Measurements from ENCODE around the gene ECE2. TPM values are rescaled to one million over a fixed set of nuclear protein-coding genes. Genes with fewer than 3 reads are reported as not detected.
"Not testable (repeated sequence)": the region's sequence is repeated elsewhere in the genome, so short reads cannot be mapped to it uniquely, and the experiment has no call there.

ECE2 gene
- total RNA-seq, 1 donor from 2014 or later: 3.7 TPM

GRCh38 chr3:184333700-184334099 lies 57.9 kb downstream of the ECE2 start:
- DNase-seq (ENCODE audit: low spot score in 2 of 2): no peak
- no peak for FAIRE-seq

- DNase-seq (ENCODE audit: low spot score in 2 of 2) (no peak), FAIRE-seq (no peak)
These were observed 58.8 kb downstream of the ECE2 start for GRCh38 chr3:184334470-184335158.

GRCh38 chr3:184335291-184335660 lies 59.5 kb downstream of the ECE2 start:
- FAIRE-seq: no peak

GRCh38 chr3:184335661-184336546 lies 60.1 kb downstream of the ECE2 start:
- no peak for FAIRE-seq
- peak; percentile 91 to 94 for DNase-seq (ENCODE audit: low spot score in 2 of 2)

More at GRCh38 chr3:184335291-184335660, 59.5 kb downstream of the ECE2 start:
- DNase-seq (ENCODE audit: low spot score in 2 of 2): no peak

- FAIRE-seq: no peak
- DNase-seq (ENCODE audit: low spot score in 2 of 2): peak; percentile 61 to 79
These were observed 61.0 kb downstream of the ECE2 start for GRCh38 chr3:184336547-184337398.

GRCh38 chr3:184337399-184337714 lies 61.5 kb downstream of the ECE2 start, which contains the start of gene FAM131A:
Gene FAM131A, plus strand, starts transcription at chr3:184337600. Its CDS starts 31 bp downstream, at chr3:184337631.
- FAIRE-seq: no peak
- DNase-seq (ENCODE audit: low spot score in 2 of 2): peak in 1 of 2 donors; percentile 67

- DNase-seq (ENCODE audit: low spot score in 2 of 2) (no peak), FAIRE-seq (no peak)
These were observed 62.2 kb downstream of the ECE2 start for GRCh38 chr3:184337981-184338380.

GRCh38 chr3:184338511-184338945 lies 62.7 kb downstream of the ECE2 start:
- FAIRE-seq: no peak

GRCh38 chr3:184339001-184339400 lies 63.2 kb downstream of the ECE2 start:
- no peak for FAIRE-seq

More at GRCh38 chr3:184338511-184338945, 62.7 kb downstream of the ECE2 start:
- peak; percentile 77 to 97 for DNase-seq (ENCODE audit: low spot score in 2 of 2)

GRCh38 chr3:184339451-184340135 lies 63.8 kb downstream of the ECE2 start:
- not testable (repeated sequence) for FAIRE-seq; DNase-seq (ENCODE audit: low spot score in 2 of 2)

More at GRCh38 chr3:184339001-184339400, 63.2 kb downstream of the ECE2 start:
- DNase-seq (ENCODE audit: low spot score in 2 of 2): no peak

GRCh38 chr3:184341925-184342324 lies 66.1 kb downstream of the ECE2 start:
- FAIRE-seq (no peak), DNase-seq (ENCODE audit: low spot score in 2 of 2) (no peak)

Small RNA genes within 50 kb of the gene (small RNA-seq; reads per million reads assigned to genes)
- 0.25 reads per million, percentile 5 among the genes with 10 or more reads in this experiment for gene MIR1224
- 451 reads per million, percentile 99 among the genes with 10 or more reads in this experiment for gene SNORD66

Other genes starting within 250 kb of the ECE2 start
- not detected for gene HTR3D, start 244.3 kb upstream of the ECE2 start, total RNA-seq
- not detected for gene HTR3C, start 223.0 kb upstream of the ECE2 start, total RNA-seq
- gene HTR3E, start 179.0 kb upstream of the ECE2 start, total RNA-seq: not detected
- gene EIF2B5, start 140.7 kb upstream of the ECE2 start, total RNA-seq: 42.8 TPM
- 34.6 TPM for gene DVL3, start 120.6 kb upstream of the ECE2 start, total RNA-seq
- gene AP2M1, start 101.2 kb upstream of the ECE2 start, total RNA-seq: 344 TPM
- 47.3 TPM for gene ABCF3, start 89.8 kb upstream of the ECE2 start, total RNA-seq
- 0.41 TPM for gene VWA5B2, start 46.4 kb upstream of the ECE2 start, total RNA-seq
- gene ALG3, start 27.1 kb upstream of the ECE2 start, total RNA-seq: 11.0 TPM
- gene EEF1AKMT4, start 26.4 kb upstream of the ECE2 start, total RNA-seq: 0.82 TPM
- gene CAMK2N2, start 14.5 kb upstream of the ECE2 start, total RNA-seq: 4.5 TPM
- gene PSMD2, start 23.2 kb downstream of the ECE2 start, total RNA-seq: 263 TPM
- 88.0 TPM for gene EIF4G1, start 38.6 kb downstream of the ECE2 start, total RNA-seq
- 60.7 TPM for gene FAM131A, start 61.6 kb downstream of the ECE2 start, total RNA-seq
- 7.3 TPM for gene CLCN2, start 85.6 kb downstream of the ECE2 start, total RNA-seq
- 33.8 TPM for gene POLR2H, start 85.7 kb downstream of the ECE2 start, total RNA-seq
- gene THPO, start 102.2 kb downstream of the ECE2 start, total RNA-seq: 0.41 TPM
- 2.0 TPM for gene CHRD, start 104.0 kb downstream of the ECE2 start, total RNA-seq